Measurements from ENCODE around the gene MPPED2. TPM values are rescaled to one million over a fixed set of nuclear protein-coding genes. Genes with fewer than 3 reads are reported as not detected.

The MPPED2 gene
- total RNA-seq, 3 donors from 2014 or later (not counting 1 experiment from before 2014, with no cell fraction given) = 0.99 to 4.2 (median 2.5) TPM

GRCh38 chr11:30605036-30605605 is 19.0 kb upstream of the MPPED2 start:
- Mint-ChIP-seq H3K27ac (no peak overlapping the region), H3K27me3 (ENCODE audit: low read depth in 2 of 2) (peaks cover 2 to 13% of the 10 kb centered on the region in 2 donors), H3K4me3 (no peak overlapping the region), H3K36me3 (no peaks in the 10 kb centered on the region), H3K9me3 (no peaks in the 10 kb centered on the region), H3K4me1 (no peaks in the 10 kb centered on the region)
- no peak for DNase-seq
- Histone ChIP-seq H3K36me3 (ENCODE audit: control insufficient read depth, insufficient read depth, low read length) (no peaks in the 10 kb centered on the region), H3K4me1 (ENCODE audit: control insufficient read depth, insufficient read depth, low read length) (no peaks in the 10 kb centered on the region), H3K9me3 (ENCODE audit: control insufficient read depth, insufficient read depth, low read length) (no peaks in the 10 kb centered on the region), H3K27ac (ENCODE audit: low read length) (no peak overlapping the region), H3K27me3 (ENCODE audit: control insufficient read depth, insufficient read depth, low read length) (peaks cover 2% of the 10 kb centered on the region), H3K4me3 (ENCODE audit: low read length) (no peak overlapping the region)
- TF ChIP-seq CTCF (IDR thresholded peaks at IDR 0.05) = no peak
- peak in 1 of 3 donors; percentile 32 for ATAC-seq
- 2% methylated on average over 2 of the region's 3 CpGs for WGBS (ENCODE audit: insufficient coverage)
- intact Hi-C loops (cut with micrococcal nuclease) = no loop called here

- intact Hi-C loops (cut with micrococcal nuclease) = no loop called here
- H3K4me1 Mint-ChIP-seq = no peaks in the 10 kb centered on the region
- DNase-seq = no peak
Observed at GRCh38 chr11:30603357-30603756, 17.2 kb upstream of the MPPED2 start.

GRCh38 chr11:30596832-30597231 is 10.7 kb upstream of the MPPED2 start:
- Mint-ChIP-seq H3K9me3 (no peaks in the 10 kb centered on the region), H3K4me1 (no peaks in the 10 kb centered on the region), H3K36me3 (no peaks in the 10 kb centered on the region), H3K27ac (no peak overlapping the region), H3K27me3 (ENCODE audit: low read depth in 2 of 2) (peaks cover 2 to 37% of the 10 kb centered on the region in 2 donors), H3K4me3 (no peak overlapping the region)
- intact Hi-C loops (cut with micrococcal nuclease) = no loop called here
- TF ChIP-seq CTCF (IDR thresholded peaks at IDR 0.05) = no peak
- Histone ChIP-seq H3K36me3 (ENCODE audit: control insufficient read depth, insufficient read depth, low read length) (no peaks in the 10 kb centered on the region), H3K27ac (ENCODE audit: low read length) (no peak overlapping the region), H3K9me3 (ENCODE audit: control insufficient read depth, insufficient read depth, low read length) (no peaks in the 10 kb centered on the region), H3K4me1 (ENCODE audit: control insufficient read depth, insufficient read depth, low read length) (no peaks in the 10 kb centered on the region), H3K27me3 (ENCODE audit: control insufficient read depth, insufficient read depth, low read length) (peaks cover 5% of the 10 kb centered on the region), H3K4me3 (ENCODE audit: low read length) (no peak overlapping the region)
- ATAC-seq = no peak
- WGBS (ENCODE audit: insufficient coverage) = 86% methylated on average over 2 of the region's 2 CpGs
- no peak for DNase-seq

More at GRCh38 chr11:30603357-30603756, 17.2 kb upstream of the MPPED2 start:
- no peaks in the 10 kb centered on the region for H3K36me3 Mint-ChIP-seq
- Histone ChIP-seq H3K4me1 (ENCODE audit: control insufficient read depth, insufficient read depth, low read length) (no peaks in the 10 kb centered on the region), H3K36me3 (ENCODE audit: control insufficient read depth, insufficient read depth, low read length) (no peaks in the 10 kb centered on the region), H3K4me3 (ENCODE audit: low read length) (no peak overlapping the region), H3K9me3 (ENCODE audit: control insufficient read depth, insufficient read depth, low read length) (no peaks in the 10 kb centered on the region), H3K27ac (ENCODE audit: low read length) (no peak overlapping the region), H3K27me3 (ENCODE audit: control insufficient read depth, insufficient read depth, low read length) (peaks cover 2% of the 10 kb centered on the region)
- peaks cover 2 to 13% of the 10 kb centered on the region in 2 donors for H3K27me3 Mint-ChIP-seq (ENCODE audit: low read depth in 2 of 2)
- ATAC-seq = no peak
- TF ChIP-seq CTCF (IDR thresholded peaks at IDR 0.05) = no peak
- H3K9me3 Mint-ChIP-seq = no peaks in the 10 kb centered on the region
- 85% methylated on average over 2 of the region's 2 CpGs for WGBS (ENCODE audit: insufficient coverage)
- no peak overlapping the region for H3K27ac Mint-ChIP-seq
- H3K4me3 Mint-ChIP-seq = no peak overlapping the region

- Histone ChIP-seq H3K4me1 (ENCODE audit: control insufficient read depth, insufficient read depth, low read length) (no peaks in the 10 kb centered on the region), H3K27me3 (ENCODE audit: control insufficient read depth, insufficient read depth, low read length) (peaks cover 5% of the 10 kb centered on the region), H3K9me3 (ENCODE audit: control insufficient read depth, insufficient read depth, low read length) (no peaks in the 10 kb centered on the region), H3K27ac (ENCODE audit: low read length) (no peak overlapping the region), H3K4me3 (ENCODE audit: low read length) (no peak overlapping the region), H3K36me3 (ENCODE audit: control insufficient read depth, insufficient read depth, low read length) (no peaks in the 10 kb centered on the region)
- Mint-ChIP-seq H3K4me3 (no peak overlapping the region), H3K4me1 (no peaks in the 10 kb centered on the region), H3K27ac (no peak overlapping the region), H3K36me3 (no peaks in the 10 kb centered on the region), H3K9me3 (no peaks in the 10 kb centered on the region), H3K27me3 (ENCODE audit: low read depth in 2 of 2) (peaks cover 6 to 45% of the 10 kb centered on the region in 2 donors)
- ATAC-seq (no peak), DNase-seq (no peak)
- intact Hi-C loops (cut with micrococcal nuclease) = no loop called here
- 79% methylated on average over 3 of the region's 3 CpGs for WGBS (ENCODE audit: insufficient coverage)
- TF ChIP-seq CTCF (IDR thresholded peaks at IDR 0.05) = no peak
Observed at GRCh38 chr11:30595934-30596333, 9.8 kb upstream of the MPPED2 start.

Measured in natural killer cell (primary cell).